ENCODE measurements around the gene LONP1.

DNA sequence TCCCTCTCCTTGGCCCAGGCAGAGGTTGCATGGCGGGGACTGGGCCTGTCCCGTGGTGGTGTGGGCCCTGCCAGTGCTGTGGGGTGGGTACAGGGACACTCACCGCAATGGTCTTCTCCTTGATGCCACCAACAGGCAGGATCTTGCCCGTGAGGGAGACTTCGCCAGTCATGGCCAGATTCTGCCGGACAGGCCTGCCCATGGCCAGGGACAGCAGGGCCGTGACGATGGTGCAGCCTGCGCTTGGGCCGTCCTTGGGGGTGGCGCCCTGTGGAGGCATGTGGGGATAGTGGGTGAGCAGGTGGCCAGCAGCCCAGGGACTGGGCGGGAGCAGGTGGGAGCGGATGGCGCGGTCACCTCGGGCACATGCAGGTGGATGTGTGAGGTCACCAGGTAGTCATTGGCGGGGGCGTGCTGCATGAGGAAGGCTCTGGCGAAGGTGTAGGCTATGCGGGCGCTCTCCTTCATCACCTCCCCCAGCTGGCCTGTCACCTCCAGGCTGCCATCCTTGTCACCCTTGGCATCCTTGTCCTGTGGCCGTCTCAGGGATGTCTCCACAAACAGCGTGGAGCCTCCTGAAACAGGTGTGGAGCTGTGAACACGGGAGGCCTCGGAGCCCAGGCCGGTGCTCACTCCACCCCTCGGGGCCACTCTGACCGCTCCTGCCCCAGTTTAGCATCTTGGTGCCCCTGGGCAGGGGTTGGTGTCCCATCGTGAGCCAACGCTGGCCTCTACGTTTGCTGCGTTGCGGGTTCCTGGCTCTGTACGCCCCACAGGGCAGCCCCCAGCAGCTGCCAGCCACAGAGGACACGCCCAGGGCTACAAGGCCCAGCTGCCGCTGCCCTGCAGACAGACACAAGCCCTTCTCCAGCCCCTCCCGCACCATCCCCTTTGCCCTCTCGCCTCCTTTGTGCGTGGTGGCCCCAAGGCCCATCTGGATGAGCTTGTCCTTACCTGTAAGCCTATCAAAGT lies 26.5 kb downstream of the LONP1 start:
- TF ChIP-seq, protein P1, sequence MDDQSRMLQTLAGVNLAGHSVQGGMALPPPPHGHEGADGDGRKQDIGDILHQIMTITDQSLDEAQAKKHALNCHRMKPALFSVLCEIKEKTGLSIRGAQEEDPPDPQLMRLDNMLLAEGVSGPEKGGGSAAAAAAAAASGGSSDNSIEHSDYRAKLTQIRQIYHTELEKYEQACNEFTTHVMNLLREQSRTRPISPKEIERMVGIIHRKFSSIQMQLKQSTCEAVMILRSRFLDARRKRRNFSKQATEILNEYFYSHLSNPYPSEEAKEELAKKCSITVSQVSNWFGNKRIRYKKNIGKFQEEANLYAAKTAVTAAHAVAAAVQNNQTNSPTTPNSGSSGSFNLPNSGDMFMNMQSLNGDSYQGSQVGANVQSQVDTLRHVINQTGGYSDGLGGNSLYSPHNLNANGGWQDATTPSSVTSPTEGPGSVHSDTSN (CRISPR knock-in tag; IDR thresholded peaks at IDR 0.05) = 0 out of 2 replicates have a peak, but pooled peaks have one; percentile 65
- TF ChIP-seq ZNF302 (tag by site-specific recombination; IDR thresholded peaks at IDR 0.05; ENCODE audit: low read depth) (no peak), ZNF561 (tag by site-specific recombination; IDR thresholded peaks at IDR 0.05; ENCODE audit: borderline replicate concordance) (no peak), YY1 (tag by site-specific recombination; IDR thresholded peaks at IDR 0.05) (no peak; the same call in 1 of the 2 replicates), ZNF423 (tag by site-specific recombination; IDR thresholded peaks at IDR 0.05) (no peak), SP3 (tag by site-specific recombination; IDR thresholded peaks at IDR 0.05) (no peak), ZBTB7A (tag by site-specific recombination; IDR thresholded peaks at IDR 0.05; ENCODE audit: low read depth) (no peak), ZNF664 (tag by site-specific recombination; IDR thresholded peaks at IDR 0.05) (no peak), ZNF274 (IDR thresholded peaks at IDR 0.05; ENCODE audit: low read length) (no peak), ZNF274 (tag by site-specific recombination; IDR thresholded peaks at IDR 0.05; ENCODE audit: borderline replicate concordance) (no peak)
- TF ChIP-seq, protein P2, sequence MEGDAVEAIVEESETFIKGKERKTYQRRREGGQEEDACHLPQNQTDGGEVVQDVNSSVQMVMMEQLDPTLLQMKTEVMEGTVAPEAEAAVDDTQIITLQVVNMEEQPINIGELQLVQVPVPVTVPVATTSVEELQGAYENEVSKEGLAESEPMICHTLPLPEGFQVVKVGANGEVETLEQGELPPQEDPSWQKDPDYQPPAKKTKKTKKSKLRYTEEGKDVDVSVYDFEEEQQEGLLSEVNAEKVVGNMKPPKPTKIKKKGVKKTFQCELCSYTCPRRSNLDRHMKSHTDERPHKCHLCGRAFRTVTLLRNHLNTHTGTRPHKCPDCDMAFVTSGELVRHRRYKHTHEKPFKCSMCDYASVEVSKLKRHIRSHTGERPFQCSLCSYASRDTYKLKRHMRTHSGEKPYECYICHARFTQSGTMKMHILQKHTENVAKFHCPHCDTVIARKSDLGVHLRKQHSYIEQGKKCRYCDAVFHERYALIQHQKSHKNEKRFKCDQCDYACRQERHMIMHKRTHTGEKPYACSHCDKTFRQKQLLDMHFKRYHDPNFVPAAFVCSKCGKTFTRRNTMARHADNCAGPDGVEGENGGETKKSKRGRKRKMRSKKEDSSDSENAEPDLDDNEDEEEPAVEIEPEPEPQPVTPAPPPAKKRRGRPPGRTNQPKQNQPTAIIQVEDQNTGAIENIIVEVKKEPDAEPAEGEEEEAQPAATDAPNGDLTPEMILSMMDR (tag by site-specific recombination; IDR thresholded peaks at IDR 0.05) = no peak
- TF ChIP-seq, protein P3, sequence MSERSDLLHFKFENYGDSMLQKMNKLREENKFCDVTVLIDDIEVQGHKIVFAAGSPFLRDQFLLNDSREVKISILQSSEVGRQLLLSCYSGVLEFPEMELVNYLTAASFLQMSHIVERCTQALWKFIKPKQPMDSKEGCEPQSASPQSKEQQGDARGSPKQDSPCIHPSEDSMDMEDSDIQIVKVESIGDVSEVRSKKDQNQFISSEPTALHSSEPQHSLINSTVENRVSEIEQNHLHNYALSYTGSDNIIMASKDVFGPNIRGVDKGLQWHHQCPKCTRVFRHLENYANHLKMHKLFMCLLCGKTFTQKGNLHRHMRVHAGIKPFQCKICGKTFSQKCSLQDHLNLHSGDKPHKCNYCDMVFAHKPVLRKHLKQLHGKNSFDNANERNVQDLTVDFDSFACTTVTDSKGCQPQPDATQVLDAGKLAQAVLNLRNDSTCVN (tag by site-specific recombination; optimal IDR thresholded peaks at IDR 0.05) = no peak
- TF ChIP-seq, protein P4, sequence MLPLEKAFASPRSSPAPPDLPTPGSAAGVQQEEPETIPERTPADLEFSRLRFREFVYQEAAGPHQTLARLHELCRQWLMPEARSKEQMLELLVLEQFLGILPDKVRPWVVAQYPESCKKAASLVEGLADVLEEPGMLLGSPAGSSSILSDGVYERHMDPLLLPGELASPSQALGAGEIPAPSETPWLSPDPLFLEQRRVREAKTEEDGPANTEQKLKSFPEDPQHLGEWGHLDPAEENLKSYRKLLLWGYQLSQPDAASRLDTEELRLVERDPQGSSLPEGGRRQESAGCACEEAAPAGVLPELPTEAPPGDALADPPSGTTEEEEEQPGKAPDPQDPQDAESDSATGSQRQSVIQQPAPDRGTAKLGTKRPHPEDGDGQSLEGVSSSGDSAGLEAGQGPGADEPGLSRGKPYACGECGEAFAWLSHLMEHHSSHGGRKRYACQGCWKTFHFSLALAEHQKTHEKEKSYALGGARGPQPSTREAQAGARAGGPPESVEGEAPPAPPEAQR (tag by site-specific recombination; IDR thresholded peaks at IDR 0.05) = no peak
